Retinal pigment epithelial cell (primary cell): ENCODE results near the gene SPON1.

Source experiments
- DNase-seq: peaks from one replicate; pipeline ENCODE4 v3.0.0-alpha.2; 2010; ENCODE audit warnings: low read depth
- H3K4me3 ChIP-seq: 2 replicates; pipeline ENCODE4 v1.5.1; 2011; ENCODE audit warnings: mild to moderate bottlenecking, low read length, control low read depth, moderate library complexity
- CTCF ChIP-seq: conservative IDR thresholded peaks from 2 replicates; pipeline ENCODE4 v1.5.1; 2011; ENCODE audit warnings: low read depth, low read length, control low read depth, inconsistent platforms

The SPON1 gene

GRCh38 chr11:13955971-13956421, 6.5 kb upstream of the SPON1 start:
- DNase-seq: no peak
- no peak overlapping the region for H3K4me3 ChIP-seq
- TF ChIP-seq CTCF: peak; percentile 88

GRCh38 chr11:13956988-13957387, 5.5 kb upstream of the SPON1 start:
- no peak overlapping the region for H3K4me3 ChIP-seq
- no peak for TF ChIP-seq CTCF
- no peak for DNase-seq

- no peak for TF ChIP-seq CTCF
- DNase-seq: no peak
- H3K4me3 ChIP-seq: no peak overlapping the region
Measured at GRCh38 chr11:13958641-13959400, 3.7 kb upstream of the SPON1 start.

GRCh38 chr11:13962198-13962561, 343 bp upstream of the SPON1 start:
- H3K4me3 ChIP-seq: peak overlapping the region; percentile 21
- no peak for DNase-seq
- TF ChIP-seq CTCF: no peak

- TF ChIP-seq CTCF: no peak
- DNase-seq: no peak
- H3K4me3 ChIP-seq: no peak overlapping the region
Measured at GRCh38 chr11:13963169-13963948, 836 bp downstream of the SPON1 start.

GRCh38 chr11:13963949-13964770, 1.6 kb downstream of the SPON1 start:
- no peak for DNase-seq
- H3K4me3 ChIP-seq: peak overlapping the region; percentile 10
- no peak for TF ChIP-seq CTCF
